H4 (cell line): ENCODE results near the gene MAB21L4. TPM values are rescaled to one million over a fixed set of nuclear protein-coding genes. Genes with fewer than 3 reads are reported as not detected.
A peak's percentile ranks its signal among the peaks of the same experiment; 100 is the strongest.

Source experiments
- DNase-seq: peaks from one replicate; pipeline ENCODE4 v3.0.0-alpha.2; 2015; ENCODE audit warnings: low spot score
- total RNA-seq: library from RNA; depleted of rRNA; stranded (reverse); fragments of >200 nt; shearing (Covaris generic); gene quantifications from 2 replicates; pipeline ENCODE4 v1.2.3, GENCODE V29; 2014

Gene MAB21L4
- total RNA-seq, 1 experiment from 2014 or later, result not detected

- DNase-seq, result no peak
Measured at GRCh38 chr2:240877460-240878340, 18.3 kb downstream of the MAB21L4 start.

GRCh38 chr2:240876475-240877251, 19.3 kb downstream of the MAB21L4 start:
- no peak for DNase-seq

GRCh38 chr2:240876035-240876474, 19.9 kb downstream of the MAB21L4 start:
- no peak for DNase-seq

GRCh38 chr2:240875228-240876034, 20.5 kb downstream of the MAB21L4 start:
- no peak for DNase-seq

GRCh38 chr2:240874715-240875227, 21.2 kb downstream of the MAB21L4 start:
- no peak for DNase-seq

- DNase-seq, result no peak
Measured at GRCh38 chr2:240873805-240874714, 21.9 kb downstream of the MAB21L4 start.

- no peak for DNase-seq
Measured at GRCh38 chr2:240873098-240873788, 22.7 kb downstream of the MAB21L4 start.

GRCh38 chr2:240872317-240873097, 23.4 kb downstream of the MAB21L4 start:
- DNase-seq, result no peak

GRCh38 chr2:240871071-240871958, 24.6 kb downstream of the MAB21L4 start:
- no peak for DNase-seq

GRCh38 chr2:240869956-240870875, 25.7 kb downstream of the MAB21L4 start:
- DNase-seq, result no peak

GRCh38 chr2:240869109-240869955, 26.6 kb downstream of the MAB21L4 start:
- DNase-seq, result no peak

GRCh38 chr2:240868286-240869108, 27.5 kb downstream of the MAB21L4 start, which contains the start of gene AGXT:
TSS of gene AGXT (plus strand) at chr2:240868824. CDS start at chr2:240868866, 42 bp downstream.
- peak; percentile 47 for DNase-seq

- DNase-seq, result no peak
Measured at GRCh38 chr2:240865391-240865790, 30.6 kb downstream of the MAB21L4 start.

GRCh38 chr2:240864475-240864874, 31.5 kb downstream of the MAB21L4 start:
- DNase-seq, result no peak

GRCh38 chr2:240861547-240861946, 34.4 kb downstream of the MAB21L4 start:
- DNase-seq, result no peak
